Type B pancreatic cell (in vitro differentiated cells): Measurements from ENCODE around the gene MRPS34. TPM values are rescaled to one million over a fixed set of nuclear protein-coding genes. Genes with fewer than 3 reads are reported as not detected.

Experiments
- DNase-seq: peaks from one replicate; pipeline ENCODE4 v3.0.0; 2021; ENCODE audit warnings: mixed read lengths; ENCODE audit not compliant: unreplicated experiment; ENCODE audit errors: extremely low spot score
- H3K27ac Mint-ChIP-seq: 2 replicates; pipeline ENCODE4 v1.8.0; 2021; ENCODE audit warnings: mild to moderate bottlenecking, mixed read lengths
- H3K27me3 Mint-ChIP-seq: 2 replicates; pipeline ENCODE4 v1.8.0; 2021; ENCODE audit warnings: mixed read lengths
- H3K36me3 Mint-ChIP-seq: 2 replicates; pipeline ENCODE4 v1.8.0; 2021; ENCODE audit warnings: mixed read lengths
- H3K4me1 Mint-ChIP-seq: one replicate; pipeline ENCODE4 v1.8.0; 2021; ENCODE audit warnings: mixed read lengths; ENCODE audit not compliant: unreplicated experiment
- H3K4me3 Mint-ChIP-seq: 2 replicates; pipeline ENCODE4 v1.8.0; 2021; ENCODE audit warnings: mild to moderate bottlenecking, mixed read lengths
- H3K9me3 Mint-ChIP-seq: 2 replicates; pipeline ENCODE4 v1.8.0; 2021; ENCODE audit warnings: mixed read lengths
- CTCF ChIP-seq: fragments of 200-600 bp; sonication (generic); conservative IDR thresholded peaks from 2 replicates; pipeline ENCODE4 v1.5.0; 2021; ENCODE audit warnings: antibody characterized with exemption, mild to moderate bottlenecking
- total RNA-seq: library from RNA; stranded (reverse); gene quantifications from 2 replicates; pipeline ENCODE4 v1.2.1, GENCODE V29; 2021; ENCODE audit warnings: low replicate concordance

The MRPS34 gene
- total RNA-seq, 1 donor from 2014 or later: 95.5 TPM

GRCh38 chr16:1793578-1794220 is 20.8 kb upstream of the MRPS34 start, which contains the start of gene IGFALS:
TSS of gene IGFALS (minus strand) at chr16:1793705. CDS start at chr16:1793652, 53 bp downstream.
- Mint-ChIP-seq H3K4me3 (no peak within 1 kb of the TSS), H3K9me3 (no peaks in the 10 kb centered on the region), H3K27ac (no peak within 1 kb of the TSS), H3K4me1 (no peaks in the 10 kb centered on the region), H3K27me3 (no peaks in the 10 kb centered on the region), H3K36me3 (peaks cover 3% of the 10 kb centered on the region)
- no peak for TF ChIP-seq CTCF
- DNase-seq: peak; percentile 67

GRCh38 chr16:1792836-1793577 is 20.1 kb upstream of the MRPS34 start:
- H3K36me3 Mint-ChIP-seq: peaks cover 3% of the 10 kb centered on the region
- H3K9me3 Mint-ChIP-seq: no peaks in the 10 kb centered on the region
- no peak overlapping the region for H3K27ac Mint-ChIP-seq
- no peaks in the 10 kb centered on the region for H3K4me1 Mint-ChIP-seq
- DNase-seq: no peak
- no peaks in the 10 kb centered on the region for H3K27me3 Mint-ChIP-seq
- TF ChIP-seq CTCF: no peak
- no peak overlapping the region for H3K4me3 Mint-ChIP-seq

GRCh38 chr16:1791943-1792812 is 19.2 kb upstream of the MRPS34 start:
- no peak overlapping the region for H3K4me3 Mint-ChIP-seq
- no peaks in the 10 kb centered on the region for H3K27me3 Mint-ChIP-seq
- no peak overlapping the region for H3K27ac Mint-ChIP-seq
- H3K36me3 Mint-ChIP-seq: peaks cover 2% of the 10 kb centered on the region
- H3K9me3 Mint-ChIP-seq: no peaks in the 10 kb centered on the region
- peak; percentile 68 for DNase-seq
- no peaks in the 10 kb centered on the region for H3K4me1 Mint-ChIP-seq
- no peak for TF ChIP-seq CTCF

GRCh38 chr16:1791256-1791942 is 18.5 kb upstream of the MRPS34 start:
- Mint-ChIP-seq H3K4me1 (no peaks in the 10 kb centered on the region), H3K27ac (no peak overlapping the region), H3K4me3 (no peak overlapping the region), H3K9me3 (no peaks in the 10 kb centered on the region), H3K36me3 (no peaks in the 10 kb centered on the region), H3K27me3 (no peaks in the 10 kb centered on the region)
- DNase-seq: no peak
- no peak for TF ChIP-seq CTCF

- no peak for TF ChIP-seq CTCF
- Mint-ChIP-seq H3K27ac (no peak overlapping the region), H3K27me3 (no peaks in the 10 kb centered on the region), H3K9me3 (no peaks in the 10 kb centered on the region), H3K4me1 (no peaks in the 10 kb centered on the region), H3K36me3 (no peaks in the 10 kb centered on the region), H3K4me3 (no peak overlapping the region)
- DNase-seq: no peak
These were observed 17.8 kb upstream of the MRPS34 start for GRCh38 chr16:1790611-1791255.
